Esophagus (tissue), 2 donors: ENCODE measurements around the gene CCR9. TPM values are rescaled to one million over a fixed set of nuclear protein-coding genes. Genes with fewer than 3 reads are reported as not detected.

Experiments used
- H3K27ac ChIP-seq, 2 donors: one replicate each; pipeline ENCODE4 v1.5.1; 2013; ENCODE audit warnings: low read depth in 2 of 2, mild to moderate bottlenecking in 2 of 2, inconsistent platforms in 1 of 2, low read length in 1 of 2, moderate library complexity in 1 of 2
- H3K27me3 ChIP-seq, 2 donors: one replicate each; pipeline ENCODE4 v1.6.1; 2013; ENCODE audit warnings: low read length in 2 of 2, control low read depth in 1 of 2, mild to moderate bottlenecking in 1 of 2; ENCODE audit not compliant: insufficient read depth in 2 of 2, control insufficient read depth in 1 of 2
- H3K36me3 ChIP-seq, 2 donors: one replicate each; pipeline ENCODE4 v1.6.1; 2013; ENCODE audit warnings: low read length in 1 of 2; ENCODE audit not compliant: control insufficient read depth in 2 of 2, insufficient read depth in 2 of 2
- H3K4me1 ChIP-seq, 2 donors: one replicate each; pipeline ENCODE4 v1.6.1; 2013; ENCODE audit warnings: low read length in 1 of 2; ENCODE audit not compliant: control insufficient read depth in 2 of 2, insufficient read depth in 2 of 2
- H3K4me3 ChIP-seq, 2 donors: one replicate each; pipeline ENCODE4 v1.5.1; 2013; ENCODE audit warnings: low read length in 2 of 2, mild to moderate bottlenecking in 2 of 2, low read depth in 1 of 2, moderate library complexity in 1 of 2
- H3K9me3 ChIP-seq, 2 donors: one replicate each; pipeline ENCODE4 v1.6.1; 2013; ENCODE audit warnings: mild to moderate bottlenecking in 2 of 2, low read depth in 1 of 2, low read length in 1 of 2, moderate library complexity in 1 of 2; ENCODE audit not compliant: control insufficient read depth in 2 of 2, insufficient read depth in 1 of 2
- WGBS, 2 donors: extraction: QIAGEN DNeasy Blood & Tissue Kit; methylation state at CpG; one replicate each; pipeline ENCODE4 v1.1.7; 2013; 5-methylcytosine and 5-hydroxymethylcytosine counted together
- polyA plus RNA-seq, 2 donors: library from polyadenylated mRNA; stranded (reverse); fragments of 200-250 nt; gene quantifications; one replicate each; pipeline ENCODE4 v1.2.3, GENCODE V29; 2013
- donor health status: healthy with polysubstance abuse.
- donor health status: Bipolar disorder and iron deficiency.

Gene CCR9
- polyA plus RNA-seq, 2 donors: not detected

- no peak overlapping the region for H3K27ac ChIP-seq
- 73 to 75% methylated on average over 8 to 9 of the region's 9 CpGs for WGBS, 2 donors
- no peaks in the 10 kb centered on the region for H3K9me3 ChIP-seq
- peaks cover 22 to 29% of the 10 kb centered on the region in 2 donors for H3K36me3 ChIP-seq
- no peak overlapping the region for H3K4me3 ChIP-seq
- no peaks in the 10 kb centered on the region for H3K4me1 ChIP-seq
- no peaks in the 10 kb centered on the region for H3K27me3 ChIP-seq
Measured at GRCh38 chr3:45929042-45929679, 42.8 kb downstream of the CCR9 start.

- H3K27me3 ChIP-seq: no peaks in the 10 kb centered on the region
- H3K27ac ChIP-seq: no peak overlapping the region
- no peaks in the 10 kb centered on the region for H3K4me1 ChIP-seq
- WGBS, 2 donors: 87 to 88% methylated on average over 6 of the region's 6 CpGs
- peaks cover 20 to 34% of the 10 kb centered on the region in 2 donors for H3K36me3 ChIP-seq
- no peaks in the 10 kb centered on the region for H3K9me3 ChIP-seq
- no peak overlapping the region for H3K4me3 ChIP-seq
Measured at GRCh38 chr3:45931496-45931895, 45.2 kb downstream of the CCR9 start.

- H3K36me3 ChIP-seq: peaks cover 21 to 39% of the 10 kb centered on the region in 2 donors
- WGBS, 2 donors: 87 to 89% methylated on average over 4 of the region's 4 CpGs
Measured at GRCh38 chr3:45932112-45932511, 45.8 kb downstream of the CCR9 start.

GRCh38 chr3:45933591-45933990, 47.2 kb downstream of the CCR9 start:
- no peaks in the 10 kb centered on the region for H3K9me3 ChIP-seq
- no peak overlapping the region for H3K4me3 ChIP-seq
- H3K27ac ChIP-seq: no peak overlapping the region
- 77 to 83% methylated on average over 4 of the region's 4 CpGs for WGBS, 2 donors
- H3K4me1 ChIP-seq: no peaks in the 10 kb centered on the region
- H3K27me3 ChIP-seq: no peaks in the 10 kb centered on the region
- H3K36me3 ChIP-seq: peaks cover 19 to 35% of the 10 kb centered on the region in 2 donors

More at GRCh38 chr3:45932112-45932511, 45.8 kb downstream of the CCR9 start:
- no peaks in the 10 kb centered on the region for H3K4me1 ChIP-seq
- H3K9me3 ChIP-seq: no peaks in the 10 kb centered on the region
- no peak overlapping the region for H3K27ac ChIP-seq
- no peaks in the 10 kb centered on the region for H3K27me3 ChIP-seq
- no peak overlapping the region for H3K4me3 ChIP-seq

GRCh38 chr3:45936261-45936660, 49.9 kb downstream of the CCR9 start:
- no peaks in the 10 kb centered on the region for H3K9me3 ChIP-seq
- no peak overlapping the region for H3K4me3 ChIP-seq
- no peaks in the 10 kb centered on the region for H3K27me3 ChIP-seq
- H3K27ac ChIP-seq: no peak overlapping the region
- peaks cover 4 to 23% of the 10 kb centered on the region in 2 donors for H3K36me3 ChIP-seq
- no peaks in the 10 kb centered on the region for H3K4me1 ChIP-seq
- whole genome bisulfite sequencing, 2 donors: 84 to 89% methylated on average over 9 of the region's 9 CpGs

- Histone ChIP-seq H3K36me3 (peaks cover 4 to 16% of the 10 kb centered on the region in 2 donors), H3K4me3 (no peak overlapping the region), H3K27ac (no peak overlapping the region), H3K27me3 (no peaks in the 10 kb centered on the region), H3K9me3 (no peaks in the 10 kb centered on the region), H3K4me1 (no peaks in the 10 kb centered on the region)
- WGBS, 2 donors: 86 to 91% methylated on average over 8 of the region's 8 CpGs
Measured at GRCh38 chr3:45937206-45938042, 51.1 kb downstream of the CCR9 start.

GRCh38 chr3:45938043-45938435, 51.7 kb downstream of the CCR9 start:
- Histone ChIP-seq H3K27me3 (no peaks in the 10 kb centered on the region), H3K36me3 (peaks cover 4 to 16% of the 10 kb centered on the region in 2 donors), H3K4me3 (no peak overlapping the region), H3K27ac (no peak overlapping the region), H3K4me1 (no peaks in the 10 kb centered on the region), H3K9me3 (no peaks in the 10 kb centered on the region)
- WGBS, 2 donors: 95% methylated on average over 4 of the region's 4 CpGs

- H3K27me3 ChIP-seq: no peaks in the 10 kb centered on the region
- H3K27ac ChIP-seq: no peak overlapping the region
- no peaks in the 10 kb centered on the region for H3K9me3 ChIP-seq
- 23 to 25% methylated on average over 4 of the region's 4 CpGs for WGBS, 2 donors
- no peak overlapping the region for H3K4me3 ChIP-seq
- H3K4me1 ChIP-seq: no peaks in the 10 kb centered on the region
- H3K36me3 ChIP-seq: peaks cover 4 to 16% of the 10 kb centered on the region in 2 donors
Measured at GRCh38 chr3:45938864-45939263, 52.5 kb downstream of the CCR9 start.

GRCh38 chr3:45939341-45939771, 53.0 kb downstream of the CCR9 start:
- H3K36me3 ChIP-seq: peaks cover 4 to 16% of the 10 kb centered on the region in 2 donors
- 46 to 53% methylated on average over 5 of the region's 5 CpGs for WGBS, 2 donors
- H3K27ac ChIP-seq: no peak overlapping the region

More at GRCh38 chr3:45939341-45939771, 53.0 kb downstream of the CCR9 start:
- H3K4me1 ChIP-seq: no peaks in the 10 kb centered on the region
- no peak overlapping the region for H3K4me3 ChIP-seq
- H3K27me3 ChIP-seq: no peaks in the 10 kb centered on the region
- H3K9me3 ChIP-seq: no peaks in the 10 kb centered on the region
